IPS DF 4.7 (cell line): ENCODE results near the gene DMRT2.

Experiments used
- DNase-seq: peaks from one replicate; pipeline ENCODE4 v3.0.0-alpha.2; 2013; ENCODE audit warnings: low spot score; ENCODE audit errors: extremely low read depth

Gene DMRT2

GRCh38 chr9:1094749-1095148, 44.6 kb downstream of the DMRT2 start:
- no peak for DNase-seq

- no peak for DNase-seq
These were observed 46.2 kb downstream of the DMRT2 start for GRCh38 chr9:1096155-1096964.

GRCh38 chr9:1098551-1098950, 48.4 kb downstream of the DMRT2 start:
- no peak for DNase-seq

- no peak for DNase-seq
These were observed 50.0 kb downstream of the DMRT2 start for GRCh38 chr9:1100201-1100600.

- peak; percentile 44 for DNase-seq
These were observed 50.8 kb downstream of the DMRT2 start for GRCh38 chr9:1100945-1101344.

- no peak for DNase-seq
These were observed 51.9 kb downstream of the DMRT2 start for GRCh38 chr9:1101846-1102641.

- DNase-seq = no peak
These were observed 52.4 kb downstream of the DMRT2 start for GRCh38 chr9:1102642-1102970.
